Neural progenitor cell (in vitro differentiated cells): ENCODE results near the gene PTPRN2. TPM values are rescaled to one million over a fixed set of nuclear protein-coding genes. Genes with fewer than 3 reads are reported as not detected.
"Not testable (repeated sequence)": the region's sequence is repeated elsewhere in the genome, so short reads cannot be mapped to it uniquely, and the experiment has no call there.

ENCODE experiments used
- DNase-seq: peaks from one replicate; pipeline ENCODE4 v3.0.0-alpha.2; 2016; ENCODE audit warnings: low spot score
- H2AFZ ChIP-seq: fragments of 200-600 bp; sonication (generic); replicated peaks from 2 replicates; pipeline ENCODE4 v1.6.1; 2016; ENCODE audit warnings: antibody characterized with exemption
- H3F3A ChIP-seq: fragments of 200-600 bp; sonication (generic); 2 replicates; pipeline ENCODE4 v1.6.1; 2016; ENCODE audit warnings: antibody characterized with exemption, low read depth
- H3K27ac ChIP-seq: fragments of 200-600 bp; sonication (generic); 2 replicates; pipeline ENCODE4 v1.5.1; 2016; ENCODE audit warnings: mild to moderate bottlenecking
- H3K27me3 ChIP-seq: fragments of 200-600 bp; sonication (generic); 2 replicates; pipeline ENCODE4 v1.6.1; 2016; ENCODE audit warnings: mild to moderate bottlenecking, moderate library complexity
- H3K36me3 ChIP-seq: fragments of 200-600 bp; sonication (generic); 2 replicates; pipeline ENCODE4 v1.5.1; 2016
- H3K4me1 ChIP-seq: fragments of 200-600 bp; sonication (generic); 2 replicates; pipeline ENCODE4 v1.6.1; 2016; ENCODE audit warnings: mixed run types
- H3K4me2 ChIP-seq: fragments of 200-600 bp; sonication (generic); 2 replicates; pipeline ENCODE4 v1.6.1; 2016
- H3K4me3 ChIP-seq: fragments of 200-600 bp; sonication (generic); 2 replicates; pipeline ENCODE4 v1.5.1; 2016
- H3K79me2 ChIP-seq: fragments of 200-600 bp; sonication (generic); 2 replicates; pipeline ENCODE4 v1.6.1; 2016; ENCODE audit warnings: low read depth
- H3K9ac ChIP-seq: fragments of 200-600 bp; sonication (generic); 2 replicates; pipeline ENCODE4 v1.6.1; 2016
- H3K9me3 ChIP-seq: fragments of 200-600 bp; sonication (generic); 2 replicates; pipeline ENCODE4 v1.5.1; 2016; ENCODE audit warnings: low read depth
- H4K20me1 ChIP-seq: fragments of 200-600 bp; sonication (generic); 2 replicates; pipeline ENCODE4 v1.6.1; 2016; ENCODE audit warnings: low read depth
- H3K27ac Mint-ChIP-seq: 3 replicates; pipeline ENCODE4 v1.8.0; 2021; ENCODE audit warnings: mixed read lengths
- H3K27me3 Mint-ChIP-seq: 2 replicates; pipeline ENCODE4 v1.8.0; 2022; ENCODE audit warnings: low read depth, mild to moderate bottlenecking, inconsistent platforms, moderate library complexity, mixed read lengths; ENCODE audit not compliant: insufficient read depth
- H3K36me3 Mint-ChIP-seq: 3 replicates; pipeline ENCODE4 v1.8.0; 2021; ENCODE audit warnings: mixed read lengths
- H3K4me1 Mint-ChIP-seq: 3 replicates; pipeline ENCODE4 v1.8.0; 2021; ENCODE audit warnings: mixed read lengths
- H3K4me3 Mint-ChIP-seq: 3 replicates; pipeline ENCODE4 v1.8.0; 2021; ENCODE audit warnings: mild to moderate bottlenecking, moderate library complexity, mixed read lengths
- H3K9me3 Mint-ChIP-seq: 3 replicates; pipeline ENCODE4 v1.8.0; 2020; ENCODE audit warnings: mixed read lengths
- CTCF ChIP-seq: fragments of 200-600 bp; sonication (generic); IDR thresholded peaks from 2 replicates; pipeline ENCODE4 v1.5.1; 2017; ENCODE audit warnings: antibody characterized with exemption, mild to moderate bottlenecking
- EZH2 ChIP-seq: fragments of 200-600 bp; sonication (generic); IDR thresholded peaks from 2 replicates; pipeline ENCODE4 v1.6.1; 2017; ENCODE audit warnings: antibody characterized with exemption, mild to moderate bottlenecking, moderate library complexity
- EZH2phosphoT487 ChIP-seq: fragments of 200-600 bp; sonication (generic); IDR thresholded peaks from 2 replicates; pipeline ENCODE4 v1.6.1; 2017; ENCODE audit warnings: antibody characterized with exemption
- total RNA-seq: library from RNA; depleted of rRNA; stranded (reverse); fragments of >200 nt; gene quantifications from 2 replicates; pipeline ENCODE4 v1.2.3, GENCODE V29; 2015; ENCODE audit warnings: low replicate concordance

PTPRN2 gene
- total RNA-seq, 1 donor from 2014 or later = 3.0 TPM

- no peak overlapping the region for H2AFZ ChIP-seq
- no peaks in the 10 kb centered on the region for H3K36me3 ChIP-seq
- H3K4me1 Mint-ChIP-seq = peaks cover 19% of the 10 kb centered on the region
- no peak overlapping the region for H3K27ac ChIP-seq
- H3K27me3 Mint-ChIP-seq = peaks cover 11% of the 10 kb centered on the region
- no peaks in the 10 kb centered on the region for H3K36me3 Mint-ChIP-seq
- H3K4me3 ChIP-seq = no peak overlapping the region
- no peaks in the 10 kb centered on the region for H3K9me3 Mint-ChIP-seq
- H3K79me2 ChIP-seq = no peaks in the 10 kb centered on the region
- H3K27ac Mint-ChIP-seq = no peak overlapping the region
- H3K4me1 ChIP-seq = no peaks in the 10 kb centered on the region
- no peak overlapping the region for H3K9ac ChIP-seq
- H3F3A ChIP-seq = peaks cover 12% of the 10 kb centered on the region
- no peak overlapping the region for H3K4me2 ChIP-seq
- H3K27me3 ChIP-seq = no peaks in the 10 kb centered on the region
- H3K9me3 ChIP-seq = no peaks in the 10 kb centered on the region
- H4K20me1 ChIP-seq = no peaks in the 10 kb centered on the region
- no peak for DNase-seq
- no peak overlapping the region for H3K4me3 Mint-ChIP-seq
- no peak for TF ChIP-seq EZH2phosphoT487
- no peak for TF ChIP-seq CTCF
- TF ChIP-seq EZH2 = no peak
These were observed 605.8 kb downstream of the PTPRN2 start for GRCh38 chr7:157981778-157982177.

- no peaks in the 10 kb centered on the region for H4K20me1 ChIP-seq
- no peaks in the 10 kb centered on the region for H3K36me3 ChIP-seq
- H2AFZ ChIP-seq = no peak overlapping the region
- no peaks in the 10 kb centered on the region for H3K27me3 ChIP-seq
- peaks cover 11% of the 10 kb centered on the region for H3K27me3 Mint-ChIP-seq
- H3K9me3 ChIP-seq = no peaks in the 10 kb centered on the region
- no peak overlapping the region for H3K4me2 ChIP-seq
- peaks cover 12% of the 10 kb centered on the region for H3F3A ChIP-seq
- no peak overlapping the region for H3K27ac Mint-ChIP-seq
- DNase-seq = no peak
- no peaks in the 10 kb centered on the region for H3K4me1 ChIP-seq
- H3K9ac ChIP-seq = no peak overlapping the region
- H3K4me3 Mint-ChIP-seq = no peak overlapping the region
- H3K36me3 Mint-ChIP-seq = no peaks in the 10 kb centered on the region
- no peaks in the 10 kb centered on the region for H3K79me2 ChIP-seq
- TF ChIP-seq EZH2phosphoT487 (no peak), EZH2 (no peak), CTCF (no peak)
- peaks cover 15% of the 10 kb centered on the region for H3K4me1 Mint-ChIP-seq
- H3K9me3 Mint-ChIP-seq = no peaks in the 10 kb centered on the region
- no peak overlapping the region for H3K27ac ChIP-seq
- no peak overlapping the region for H3K4me3 ChIP-seq
These were observed 606.8 kb downstream of the PTPRN2 start for GRCh38 chr7:157980774-157981173.

GRCh38 chr7:157980341-157980731 is 607.3 kb downstream of the PTPRN2 start:
- not testable (repeated sequence) for H3K4me1 ChIP-seq, H3K27ac Mint-ChIP-seq, H3K36me3 ChIP-seq, H2AFZ ChIP-seq, H3K4me3 ChIP-seq, DNase-seq, H3K9me3 Mint-ChIP-seq, H3K36me3 Mint-ChIP-seq, H3K9me3 ChIP-seq, H3K27ac ChIP-seq, H3K27me3 ChIP-seq, H4K20me1 ChIP-seq, H3K4me2 ChIP-seq, H3K9ac ChIP-seq, H3K4me3 Mint-ChIP-seq, H3K79me2 ChIP-seq
- Mint-ChIP-seq H3K4me1 (peaks cover 13% of the 10 kb centered on the region), H3K27me3 (peaks cover 11% of the 10 kb centered on the region)
- H3F3A ChIP-seq = peaks cover 12% of the 10 kb centered on the region

GRCh38 chr7:157979636-157980340 is 607.8 kb downstream of the PTPRN2 start:
- Histone ChIP-seq H3K4me1 (no peaks in the 10 kb centered on the region), H4K20me1 (no peaks in the 10 kb centered on the region), H3K9me3 (no peaks in the 10 kb centered on the region), H3K27ac (no peak overlapping the region), H3K4me3 (no peak overlapping the region), H3K36me3 (no peaks in the 10 kb centered on the region), H2AFZ (no peak overlapping the region), H3K27me3 (no peaks in the 10 kb centered on the region), H3K4me2 (no peak overlapping the region), H3K79me2 (no peaks in the 10 kb centered on the region), H3K9ac (no peak overlapping the region), H3F3A (peaks cover 12% of the 10 kb centered on the region)
- H3K9me3 Mint-ChIP-seq = peaks cover 7% of the 10 kb centered on the region
- peak; percentile 57 for DNase-seq
- H3K4me1 Mint-ChIP-seq = peaks cover 8% of the 10 kb centered on the region
- peak; percentile 56 for TF ChIP-seq CTCF
- TF ChIP-seq EZH2phosphoT487 = no peak
- no peak overlapping the region for H3K4me3 Mint-ChIP-seq
- peaks cover 4% of the 10 kb centered on the region for H3K36me3 Mint-ChIP-seq
- peaks cover 7% of the 10 kb centered on the region for H3K27me3 Mint-ChIP-seq
- H3K27ac Mint-ChIP-seq = no peak overlapping the region
